ENCODE measurements around the gene CHST12.

DNA sequence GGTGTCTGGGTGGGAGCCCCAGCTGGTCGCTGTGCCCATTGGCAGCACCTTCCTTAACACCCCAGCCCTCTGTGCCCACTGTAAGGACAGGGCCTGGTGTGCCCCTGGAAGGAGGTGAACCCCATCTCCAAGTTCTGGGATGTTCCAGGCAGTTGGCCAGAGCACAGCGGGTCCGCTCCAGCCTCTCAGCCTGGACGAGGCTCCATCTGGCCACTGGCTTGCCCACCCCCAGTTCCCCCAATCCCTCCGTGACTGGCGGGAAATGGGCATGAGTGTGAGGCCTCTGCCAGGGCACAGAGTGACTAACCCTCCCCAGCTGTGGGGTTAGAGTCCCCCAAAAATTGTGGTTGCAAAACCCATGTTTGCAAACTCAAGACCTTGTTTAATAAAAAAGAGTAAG lies 57.2 kb downstream of the CHST12 start:
- TF ChIP-seq POLR2A (IDR thresholded peaks at IDR 0.05; ENCODE audit: extremely low read depth, insufficient read length) (no peak), MYC (IDR thresholded peaks at IDR 0.05; ENCODE audit: low read depth, low read length) (no peak)
- TF ChIP-seq, protein P1, sequence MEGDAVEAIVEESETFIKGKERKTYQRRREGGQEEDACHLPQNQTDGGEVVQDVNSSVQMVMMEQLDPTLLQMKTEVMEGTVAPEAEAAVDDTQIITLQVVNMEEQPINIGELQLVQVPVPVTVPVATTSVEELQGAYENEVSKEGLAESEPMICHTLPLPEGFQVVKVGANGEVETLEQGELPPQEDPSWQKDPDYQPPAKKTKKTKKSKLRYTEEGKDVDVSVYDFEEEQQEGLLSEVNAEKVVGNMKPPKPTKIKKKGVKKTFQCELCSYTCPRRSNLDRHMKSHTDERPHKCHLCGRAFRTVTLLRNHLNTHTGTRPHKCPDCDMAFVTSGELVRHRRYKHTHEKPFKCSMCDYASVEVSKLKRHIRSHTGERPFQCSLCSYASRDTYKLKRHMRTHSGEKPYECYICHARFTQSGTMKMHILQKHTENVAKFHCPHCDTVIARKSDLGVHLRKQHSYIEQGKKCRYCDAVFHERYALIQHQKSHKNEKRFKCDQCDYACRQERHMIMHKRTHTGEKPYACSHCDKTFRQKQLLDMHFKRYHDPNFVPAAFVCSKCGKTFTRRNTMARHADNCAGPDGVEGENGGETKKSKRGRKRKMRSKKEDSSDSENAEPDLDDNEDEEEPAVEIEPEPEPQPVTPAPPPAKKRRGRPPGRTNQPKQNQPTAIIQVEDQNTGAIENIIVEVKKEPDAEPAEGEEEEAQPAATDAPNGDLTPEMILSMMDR (IDR thresholded peaks at IDR 0.05; ENCODE audit: low read depth, low read length): no peak
- TF ChIP-seq, protein P2, sequence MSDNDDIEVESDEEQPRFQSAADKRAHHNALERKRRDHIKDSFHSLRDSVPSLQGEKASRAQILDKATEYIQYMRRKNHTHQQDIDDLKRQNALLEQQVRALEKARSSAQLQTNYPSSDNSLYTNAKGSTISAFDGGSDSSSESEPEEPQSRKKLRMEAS (IDR thresholded peaks at IDR 0.05; ENCODE audit: low read depth, low read length): no peak
